HepG2 (cell line): ENCODE data around the gene FAM98A. TPM values are rescaled to one million over a fixed set of nuclear protein-coding genes. Genes with fewer than 3 reads are reported as not detected.

Experiments
- AGO2 ChIP-seq: fragments of 200-400 bp; formaldehyde crosslinking; optimal IDR thresholded peaks from 2 replicates; pipeline ENCODE3; 2017; ENCODE audit warnings: mild to moderate bottlenecking, low read depth, low read length, moderate library complexity
- DPF2 ChIP-seq: sonication (generic); formaldehyde crosslinking; IDR thresholded peaks from 2 replicates; pipeline ENCODE4 v1.4.0; 2020; ENCODE audit warnings: mild to moderate bottlenecking, low read depth, missing genetic modification reagents, borderline replicate concordance
- EEA1 ChIP-seq: sonication (generic); formaldehyde crosslinking; IDR thresholded peaks from 2 replicates; pipeline ENCODE4 v1.5.1; 2020; ENCODE audit warnings: mild to moderate bottlenecking, missing genetic modification reagents, borderline replicate concordance
- FOXP4 ChIP-seq: sonication (generic); formaldehyde crosslinking; IDR thresholded peaks from 2 replicates; pipeline ENCODE4 v1.4.0; 2020; ENCODE audit warnings: missing genetic modification reagents
- MAZ ChIP-seq, 2 experiments: sonication (generic) in 1 of 2; formaldehyde crosslinking in 1 of 2; IDR thresholded peaks; 2 replicates each; pipeline versions ENCODE4 v1.5.0 to v1.6.1; 2012 to 2020; ENCODE audit warnings: low read depth in 2 of 2, mild to moderate bottlenecking in 2 of 2, borderline replicate concordance in 1 of 2, improper control_type of control experiment in 1 of 2, low read length in 1 of 2, missing genetic modification reagents in 1 of 2, moderate library complexity in 1 of 2
- MYPOP ChIP-seq: sonication (generic); formaldehyde crosslinking; IDR thresholded peaks from 2 replicates; pipeline ENCODE4 v1.8.1; 2023; ENCODE audit warnings: mild to moderate bottlenecking, moderate library complexity, missing genetic modification reagents
- PBX2 ChIP-seq: IDR thresholded peaks from 2 replicates; pipeline ENCODE4 v1.6.1; 2016; ENCODE audit warnings: control low read depth
- RARA ChIP-seq: IDR thresholded peaks from 2 replicates; pipeline ENCODE4 v1.6.1; 2016; ENCODE audit warnings: missing genetic modification reagents, missing compliant biosample characterization
- SATB2 ChIP-seq: sonication (generic); formaldehyde crosslinking; IDR thresholded peaks from 2 replicates; pipeline ENCODE4 v1.5.0; 2020; ENCODE audit warnings: missing genetic modification reagents
- SKI ChIP-seq: fragments of 450-650 bp; IDR thresholded peaks from one replicate; pipeline ENCODE4 v1.6.1; 2018; ENCODE audit warnings: mild to moderate bottlenecking; ENCODE audit not compliant: partially characterized antibody
- SNAI1 ChIP-seq: sonication (generic); formaldehyde crosslinking; IDR thresholded peaks from 2 replicates; pipeline ENCODE4 v1.5.0; 2020; ENCODE audit warnings: mild to moderate bottlenecking, missing genetic modification reagents, borderline replicate concordance
- UBTF ChIP-seq: sonication (generic); formaldehyde crosslinking; IDR thresholded peaks from 2 replicates; pipeline ENCODE4 v1.4.0; 2020; ENCODE audit warnings: mild to moderate bottlenecking, missing genetic modification reagents
- ZIK1 ChIP-seq: sonication (generic); formaldehyde crosslinking; IDR thresholded peaks from 2 replicates; pipeline ENCODE4 v1.5.0; 2020; ENCODE audit warnings: mild to moderate bottlenecking, low read depth, missing genetic modification reagents, borderline replicate concordance
- ZNF235 ChIP-seq: sonication (generic); formaldehyde crosslinking; IDR thresholded peaks from 2 replicates; pipeline ENCODE4 v1.8.1; 2023; ENCODE audit warnings: mild to moderate bottlenecking, missing genetic modification reagents, borderline replicate concordance
- ZNF451 ChIP-seq: sonication (generic); formaldehyde crosslinking; IDR thresholded peaks from 2 replicates; pipeline ENCODE4 v1.5.0; 2020; ENCODE audit warnings: mild to moderate bottlenecking, missing genetic modification reagents
- ZNF564 ChIP-seq: sonication (generic); formaldehyde crosslinking; IDR thresholded peaks from 2 replicates; pipeline ENCODE4 v1.8.1; 2023; ENCODE audit warnings: mild to moderate bottlenecking, missing genetic modification reagents
- ZNF678 ChIP-seq: sonication (generic); formaldehyde crosslinking; IDR thresholded peaks from 2 replicates; pipeline ENCODE4 v1.4.0; 2020; ENCODE audit warnings: mild to moderate bottlenecking, missing genetic modification reagents
- polyA plus RNA-seq, 8 experiments: library from polyadenylated mRNA; depleted of rRNA in 3 of 8; stranded (reverse) in 7 of 8; unstranded in 1 of 8; fragments of >200 nt; fragmentation: Illumina TruSeq in 4 of 8; extraction: Trizol in 4 of 8; gene quantifications; 2 replicates each; pipeline versions ENCODE4 v1.2.1 to v1.2.3, GENCODE V29; 2011 to 2016; ENCODE audit warnings: low read depth in 4 of 8, missing spikeins in 1 of 8, mixed read lengths in 1 of 8; ENCODE audit not compliant: insufficient read depth in 1 of 8
- total RNA-seq, 5 experiments: library from RNA; depleted of rRNA; stranded (reverse); fragments of >200 nt; fragmentation: Illumina TruSeq; extraction: Trizol; gene quantifications; 2 replicates each; pipeline ENCODE4 v1.2.3, GENCODE V29; 2016; ENCODE audit warnings: low read depth in 1 of 5

Gene FAM98A
- total and polyA plus RNA-seq, 2 of the 13 experiments (the other 11 are each of a cell fraction or from before 2014, with no cell fraction given), result 44.0 to 61.4 TPM

DNA sequence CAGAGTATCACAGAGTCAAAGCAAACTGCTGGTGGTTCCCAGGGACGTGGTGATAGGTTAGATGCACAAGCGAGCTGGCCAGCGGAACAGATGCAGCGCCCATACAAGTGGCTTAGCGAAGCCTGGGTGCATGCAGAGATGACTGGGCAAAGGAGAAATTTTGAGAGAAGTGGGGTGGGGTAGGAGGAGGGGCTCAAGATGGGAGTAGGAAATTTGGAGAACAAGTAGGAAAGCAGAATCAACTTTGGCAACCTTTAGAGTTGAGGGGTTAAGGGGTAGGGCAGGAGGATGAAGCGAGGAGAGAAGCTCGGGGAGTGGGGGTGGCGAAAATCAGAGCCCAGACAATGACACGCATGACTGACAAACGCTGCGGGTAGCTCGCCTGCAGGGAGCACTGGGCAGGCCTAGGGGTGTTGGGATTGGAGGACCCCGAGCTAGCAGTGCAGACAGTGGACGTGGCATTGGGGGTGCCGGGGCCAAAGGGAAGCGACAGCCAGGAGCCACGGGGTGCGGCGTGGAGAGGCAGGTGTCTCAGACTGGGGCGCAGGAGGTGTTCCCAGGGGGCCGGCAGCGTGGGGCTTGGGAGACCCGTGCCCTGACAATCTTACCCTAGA lies 431 bp downstream of the FAM98A start (continued):
- TF ChIP-seq UBTF (CRISPR knock-in tag) (peak; percentile 39; the same call in 1 of the 2 replicates), ZNF678 (CRISPR knock-in tag) (no peak; the same call in 1 of the 2 replicates), SKI (no peak), ZNF564 (0 out of 2 replicates have a peak, but pooled peaks have one; percentile 28), FOXP4 (CRISPR knock-in tag) (0 out of 2 replicates have a peak, but pooled peaks have one; percentile 29), SNAI1 (CRISPR knock-in tag) (no peak), ZNF235 (CRISPR knock-in tag) (peak; percentile 63; the same call in 1 of the 2 replicates), ZNF451 (peak; percentile 61; the same call in 1 of the 2 replicates), MAZ (IDR thresholded peaks at IDR 0.05; ENCODE audit: borderline replicate concordance, low read depth, low read length) (0 out of 2 replicates have a peak, but pooled peaks have one; percentile 49), MAZ (CRISPR knock-in tag; IDR thresholded peaks at IDR 0.05; ENCODE audit: low read depth) (no peak), AGO2 (peak; percentile 36), EEA1 (CRISPR knock-in tag) (peak; percentile 47; the same call in 1 of the 2 replicates), PBX2 (CRISPR knock-in tag) (0 out of 2 replicates have a peak, but pooled peaks have one; percentile 16), MYPOP (CRISPR knock-in tag) (peak; percentile 18; the same call in 1 of the 2 replicates), RARA (no peak), SATB2 (no peak), DPF2 (CRISPR knock-in tag) (no peak), ZIK1 (CRISPR knock-in tag) (peak; percentile 45; the same call in 1 of the 2 replicates)
